GM18498 (cell line): ENCODE measurements around the gene ZSCAN5C.
"Not testable (repeated sequence)": the region's sequence is repeated elsewhere in the genome, so short reads cannot be mapped to it uniquely, and the experiment has no call there.

ENCODE experiments used
- ATAC-seq: cut with Tn5 transposase; IDR thresholded peaks from one replicate; pipeline ENCODE4 v1.9.1; 2021; ENCODE audit warnings: mild to moderate bottlenecking, moderate library complexity; ENCODE audit not compliant: unreplicated experiment

ZSCAN5C gene, protein sequence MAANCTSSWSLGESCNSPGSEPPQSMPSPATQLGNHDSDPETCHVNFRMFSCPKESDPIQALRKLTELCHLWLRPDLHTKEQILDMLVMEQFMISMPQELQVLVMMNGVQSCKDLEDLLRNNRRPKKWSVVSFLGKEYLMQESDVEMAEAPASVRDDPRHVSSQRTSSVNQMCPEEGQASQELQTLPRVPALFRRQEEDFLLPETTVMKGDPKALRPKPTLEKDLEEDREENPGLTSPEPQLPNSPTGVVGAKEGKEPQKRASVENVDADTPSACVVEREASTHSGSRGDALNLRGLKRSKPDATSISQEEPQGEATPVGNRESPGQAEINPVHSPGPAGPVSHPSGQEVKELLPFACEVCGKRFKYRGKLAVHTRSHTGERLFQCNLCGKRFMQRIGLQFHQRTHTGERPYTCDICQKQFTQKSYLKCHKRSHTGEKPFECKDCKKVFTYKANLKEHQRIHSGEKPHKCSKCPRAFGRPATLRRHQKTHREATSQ

DNA sequence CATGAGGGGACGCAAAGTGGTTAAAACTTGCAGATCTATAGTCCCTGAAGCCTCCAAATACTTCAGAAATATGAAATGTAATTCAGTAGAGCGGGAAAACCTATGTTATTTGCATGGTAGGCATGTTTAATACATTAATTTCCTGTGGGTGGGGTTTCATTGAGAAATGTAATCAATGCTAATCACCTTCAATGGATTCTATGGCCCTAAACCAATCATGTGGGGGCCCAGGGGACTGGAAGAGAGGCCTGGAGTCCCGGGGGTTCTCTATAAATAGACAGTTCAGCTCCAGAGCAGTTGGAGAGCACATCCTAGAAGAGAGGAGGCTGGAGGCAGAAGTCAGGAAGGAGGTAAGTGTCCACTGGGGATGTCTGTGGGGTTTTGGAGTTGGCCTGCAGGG, at the start of gene ZSCAN5C:
Gene ZSCAN5C, plus strand, starts transcription at position 301 of the 400 bp plus-strand sequence. CDS start 3,641 bp downstream, outside the sequence.
- ATAC-seq = no peak

DNA sequence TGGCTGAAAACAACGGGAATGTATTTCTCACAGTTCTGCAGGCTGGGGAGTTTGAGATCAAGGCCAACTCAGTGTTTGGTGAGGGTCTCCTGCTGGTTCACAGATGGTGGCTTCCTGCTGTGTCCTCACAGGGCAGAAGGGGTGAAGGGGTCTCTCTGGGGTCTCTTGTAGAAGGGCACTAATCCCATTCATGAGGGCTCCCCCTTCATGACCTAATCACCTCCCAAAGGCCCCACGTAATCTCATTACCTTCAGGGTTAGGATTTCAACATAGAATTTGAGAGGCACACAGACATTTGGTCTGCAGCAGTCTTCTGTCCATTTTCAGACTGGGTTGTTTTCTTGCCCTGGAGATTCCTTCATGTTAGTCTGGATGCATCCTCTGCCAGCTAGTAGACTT, 49.4 kb upstream of the ZSCAN5C start:
- no peak for ATAC-seq

DNA sequence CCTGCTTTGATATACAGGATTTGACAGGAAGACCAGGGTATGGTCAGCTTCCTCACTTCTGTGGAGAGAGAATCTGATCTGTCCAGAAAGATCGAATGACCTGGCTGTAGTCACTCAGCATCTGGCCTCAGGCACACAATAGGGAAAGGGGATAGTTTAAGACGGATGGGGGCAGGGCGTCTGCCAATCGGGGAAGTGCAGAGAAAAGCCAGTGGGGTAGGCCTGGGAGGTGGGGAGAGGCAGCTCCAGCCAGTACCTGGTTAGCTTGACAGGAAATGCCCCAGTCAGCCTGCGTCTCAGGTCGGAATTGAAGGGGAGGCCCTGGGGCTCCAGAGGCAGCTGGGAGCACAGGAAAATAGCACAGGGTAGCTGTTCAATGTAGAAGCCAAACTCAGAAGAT, 48.6 kb upstream of the ZSCAN5C start:
- ATAC-seq = no peak

DNA sequence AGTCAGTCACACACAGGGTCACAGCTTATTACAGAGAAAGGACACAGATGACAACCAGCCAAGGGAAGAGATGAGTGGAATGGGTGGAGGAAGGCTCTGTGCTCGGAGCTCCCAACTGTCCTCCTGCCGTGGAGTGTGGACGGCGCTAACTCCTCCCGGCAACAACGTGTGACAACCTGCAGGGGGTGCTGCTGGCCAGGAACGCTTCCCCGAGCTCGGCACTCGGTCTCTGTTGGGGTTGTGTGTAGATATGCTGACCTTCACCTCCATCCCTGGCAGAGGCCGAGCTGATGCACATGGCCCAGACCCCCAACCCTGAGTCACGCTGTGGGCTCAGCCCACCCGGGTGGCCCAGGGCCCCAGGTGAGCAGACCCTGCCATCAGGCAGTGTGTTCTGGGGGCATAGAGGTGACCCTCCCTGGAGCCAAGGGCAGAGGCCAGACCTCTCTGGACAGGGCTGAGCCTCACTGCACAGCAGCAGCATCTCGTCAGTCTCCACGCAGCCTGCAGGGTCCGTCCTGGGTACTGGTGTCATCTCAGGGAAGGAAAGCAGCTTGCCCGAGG, 46.9 kb upstream of the ZSCAN5C start:
- ATAC-seq = no peak

DNA sequence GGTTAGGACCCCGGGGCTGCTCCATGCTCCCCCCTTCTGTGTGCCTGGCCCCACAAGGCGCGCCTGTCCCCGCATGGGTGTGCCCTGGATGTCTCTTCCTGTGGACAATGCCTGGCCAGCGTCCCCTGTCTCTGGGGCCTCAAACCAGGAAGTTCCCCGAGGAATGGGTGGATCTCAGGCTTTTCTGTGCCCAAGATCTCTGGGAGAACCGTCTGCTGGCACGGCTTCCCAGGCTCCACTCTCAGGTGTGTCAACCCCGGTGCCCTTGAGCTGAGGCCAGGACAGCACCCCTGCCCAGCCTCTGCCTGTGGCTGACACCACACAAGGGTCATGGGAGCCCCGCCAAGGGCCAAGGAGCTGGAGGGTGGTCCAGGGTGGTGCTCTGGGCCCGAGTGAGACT, 45.3 kb upstream of the ZSCAN5C start:
- ATAC-seq = no peak

DNA sequence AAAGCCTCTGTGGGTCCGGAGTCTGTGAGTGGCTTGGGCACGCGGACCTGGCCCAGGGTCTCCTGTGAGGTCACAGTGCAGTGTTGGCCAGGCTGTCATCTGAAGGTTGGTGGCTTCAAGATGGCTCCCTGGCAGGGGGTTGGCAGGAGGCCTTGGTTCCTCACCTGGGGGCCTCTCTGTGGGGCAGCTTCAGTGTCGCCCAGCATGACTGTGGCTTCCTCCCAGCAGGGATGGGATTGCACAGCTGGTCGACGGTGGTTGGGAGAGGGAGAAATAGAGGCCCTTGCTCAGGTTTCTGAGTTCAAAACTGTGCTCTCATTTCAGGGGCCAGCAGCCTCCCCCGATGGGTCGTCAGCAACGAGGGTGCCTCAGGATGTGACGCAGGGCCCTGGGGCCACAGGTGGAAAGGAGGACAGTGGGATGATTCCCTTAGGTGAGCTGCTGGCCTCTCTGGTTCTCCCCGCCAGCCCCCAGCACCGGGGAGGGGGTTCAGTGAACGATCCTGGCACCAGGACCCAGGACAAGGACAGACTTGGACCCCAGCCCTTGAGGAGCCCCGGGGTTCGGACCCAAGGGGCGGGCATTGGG, 43.8 kb upstream of the ZSCAN5C start:
- no peak for ATAC-seq

DNA sequence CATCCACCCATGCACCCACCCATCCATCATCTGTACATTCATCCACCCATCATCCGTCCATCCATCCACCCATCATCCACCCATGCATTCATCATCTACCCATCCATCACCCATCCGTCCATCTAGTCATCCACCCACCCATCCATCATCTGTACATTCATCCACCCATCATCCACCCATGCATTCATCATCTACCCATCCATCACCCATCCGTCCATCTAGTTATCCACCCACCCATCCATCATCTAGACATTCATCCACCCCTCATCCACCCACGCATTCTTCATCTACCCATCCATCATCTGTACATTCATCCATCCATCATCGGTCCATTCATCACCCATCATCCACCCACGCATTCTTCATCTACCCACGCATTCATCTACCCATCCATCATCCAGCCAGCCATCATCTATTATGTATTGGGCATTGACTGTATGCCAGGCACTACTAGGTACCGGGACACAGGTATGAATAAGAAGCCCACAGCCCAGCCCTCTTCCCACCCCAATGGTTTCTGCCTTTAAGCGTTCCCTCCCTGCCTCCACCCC, 43.0 kb upstream of the ZSCAN5C start:
- ATAC-seq = no peak

DNA sequence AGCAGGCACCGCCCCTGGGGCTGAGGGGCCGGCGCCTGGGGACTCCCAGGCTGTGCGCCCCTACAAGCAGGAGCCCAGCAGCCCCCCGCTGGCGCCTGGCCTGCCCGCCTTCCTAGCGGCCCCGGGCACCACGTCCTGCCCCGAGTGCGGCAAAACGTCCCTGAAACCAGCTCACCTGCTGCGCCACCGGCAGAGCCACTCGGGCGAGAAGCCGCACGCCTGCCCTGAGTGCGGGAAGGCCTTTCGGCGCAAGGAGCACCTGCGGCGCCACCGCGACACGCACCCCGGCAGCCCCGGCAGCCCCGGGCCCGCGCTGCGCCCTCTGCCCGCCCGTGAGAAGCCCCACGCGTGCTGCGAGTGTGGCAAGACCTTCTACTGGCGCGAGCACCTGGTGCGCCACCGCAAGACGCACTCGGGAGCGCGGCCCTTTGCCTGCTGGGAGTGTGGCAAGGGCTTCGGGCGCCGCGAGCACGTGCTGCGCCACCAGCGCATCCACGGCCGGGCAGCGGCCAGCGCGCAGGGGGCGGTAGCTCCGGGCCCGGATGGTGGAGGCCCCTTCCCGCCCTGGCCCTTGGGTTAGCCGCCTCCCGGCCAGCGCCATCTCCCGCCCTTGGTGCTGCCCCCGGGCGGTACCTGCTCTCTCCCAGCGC, 42.3 kb upstream of the ZSCAN5C start:
- ATAC-seq = no peak

DNA sequence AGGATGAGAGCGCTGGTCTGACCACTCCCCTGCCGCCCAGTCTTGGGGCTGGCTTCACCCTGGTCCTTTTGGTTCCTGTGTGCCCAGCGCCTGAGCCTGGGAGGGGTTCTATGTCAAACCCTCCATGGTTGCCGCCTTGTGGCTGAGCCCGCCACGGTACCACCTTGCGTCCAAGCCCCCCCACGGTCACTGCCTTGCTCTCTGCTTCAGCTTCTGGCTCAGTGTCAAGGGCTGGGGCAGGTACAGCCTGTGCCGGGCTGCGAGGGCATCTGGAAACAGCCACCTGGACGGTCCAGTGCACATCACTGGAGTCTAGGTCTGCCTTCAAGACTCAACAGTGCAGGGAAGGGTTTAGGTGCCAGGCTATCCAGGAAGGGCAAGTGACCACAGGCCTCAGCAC, 40.5 kb upstream of the ZSCAN5C start:
- ATAC-seq = no peak

DNA sequence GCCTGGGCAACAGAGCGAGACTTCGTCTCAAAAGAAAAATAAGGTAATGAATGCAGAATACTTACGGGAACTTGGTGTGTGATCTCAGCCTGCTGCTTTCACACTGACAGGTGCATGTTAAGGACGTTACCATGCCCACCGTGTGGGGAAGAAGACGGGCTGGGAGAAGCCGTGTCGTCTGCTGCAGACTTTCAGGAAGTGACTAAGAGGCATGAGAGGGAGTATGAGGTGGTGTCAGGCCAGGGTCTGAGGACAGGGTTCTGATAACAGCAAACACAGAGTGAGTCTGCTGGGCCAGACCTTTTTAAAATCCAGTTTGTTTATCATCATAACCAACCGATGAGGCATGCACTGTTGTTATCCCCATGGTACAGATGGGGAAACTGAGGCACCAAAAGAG, 39.8 kb upstream of the ZSCAN5C start:
- no peak for ATAC-seq

DNA sequence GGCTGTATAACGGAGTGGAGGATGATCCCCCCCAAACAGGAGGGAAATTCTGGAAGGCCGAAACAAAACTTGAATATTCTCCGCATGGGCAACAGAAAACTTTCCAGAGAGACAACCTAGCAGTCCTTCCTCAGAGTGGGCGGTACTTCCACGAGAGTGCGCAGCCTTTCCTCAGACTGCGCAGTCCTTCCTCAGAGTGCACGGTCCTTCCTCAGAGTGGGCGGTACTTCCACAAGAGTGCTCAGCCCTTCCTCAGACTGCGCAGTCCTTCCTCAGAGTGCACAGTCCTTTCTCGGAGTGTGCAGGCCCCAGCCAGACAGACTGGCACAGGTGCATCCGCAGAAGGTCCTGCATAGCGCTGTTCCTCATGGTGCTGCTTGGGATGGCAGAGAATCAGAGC, 39.0 kb upstream of the ZSCAN5C start:
- ATAC-seq = no peak

DNA sequence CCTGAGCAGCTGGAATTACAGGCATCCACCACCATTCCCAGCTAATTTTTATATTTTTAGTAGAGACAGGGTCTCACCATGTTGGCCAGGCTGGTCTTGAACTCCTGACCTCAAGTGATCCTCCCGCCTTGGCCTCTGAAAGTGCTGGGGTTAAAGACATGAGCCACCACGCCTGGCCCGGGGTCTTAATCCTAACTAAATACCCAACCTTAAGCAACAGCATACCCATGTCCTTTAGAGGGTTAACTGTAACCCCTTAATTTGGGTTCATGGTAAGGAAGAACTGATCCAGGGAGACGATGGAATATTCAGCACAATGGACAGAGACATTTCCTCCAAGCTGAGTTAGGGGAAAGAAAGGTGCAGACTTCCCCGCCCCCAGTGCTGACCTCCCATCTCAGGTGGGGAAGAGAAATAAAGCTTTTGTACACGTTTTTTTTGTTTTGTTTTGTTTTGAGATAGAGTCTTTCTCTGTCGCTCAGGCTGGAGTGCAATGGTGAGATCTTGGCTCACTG, 35.0 kb upstream of the ZSCAN5C start:
- ATAC-seq = no peak

DNA sequence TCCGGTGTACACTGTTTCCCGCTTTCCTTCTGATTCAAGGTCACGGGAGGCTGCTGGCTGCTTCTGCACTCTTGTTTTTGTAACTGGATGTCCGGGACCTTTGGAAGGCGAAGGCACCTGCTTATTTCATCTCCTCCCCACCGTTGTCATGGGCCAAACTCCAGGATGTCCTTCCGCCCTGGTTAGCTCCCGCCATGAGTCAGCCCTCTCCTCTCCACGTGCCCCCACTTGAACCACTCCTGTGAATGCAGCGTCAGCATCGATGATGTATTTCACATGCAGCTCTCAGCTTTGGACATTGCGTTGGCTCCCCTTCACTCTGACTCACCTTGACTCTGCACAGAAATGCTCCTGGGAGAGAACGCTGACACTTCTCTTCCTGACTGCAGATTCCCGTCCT, 31.8 kb upstream of the ZSCAN5C start:
- no peak for ATAC-seq

DNA sequence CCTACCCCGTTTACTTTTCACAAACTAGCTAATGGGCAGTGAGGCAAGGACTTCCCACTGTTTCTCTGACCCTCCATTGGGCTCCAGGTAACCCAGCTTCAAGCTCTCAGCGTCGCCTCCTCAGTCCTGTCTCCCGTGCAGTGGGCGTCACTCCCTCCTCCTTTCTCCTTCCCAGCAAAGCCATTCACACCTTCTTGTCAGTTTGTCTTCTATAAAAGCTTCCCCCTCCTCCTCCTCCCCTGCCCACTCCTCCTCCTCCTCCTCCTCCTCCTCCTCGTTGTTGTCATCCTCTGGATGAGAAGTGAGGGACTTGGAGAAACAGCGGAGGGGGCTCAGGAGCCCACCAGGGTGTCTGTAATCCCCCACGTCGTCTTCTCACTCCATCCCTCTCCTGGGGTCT, 28.0 kb upstream of the ZSCAN5C start:
- ATAC-seq = no peak

DNA sequence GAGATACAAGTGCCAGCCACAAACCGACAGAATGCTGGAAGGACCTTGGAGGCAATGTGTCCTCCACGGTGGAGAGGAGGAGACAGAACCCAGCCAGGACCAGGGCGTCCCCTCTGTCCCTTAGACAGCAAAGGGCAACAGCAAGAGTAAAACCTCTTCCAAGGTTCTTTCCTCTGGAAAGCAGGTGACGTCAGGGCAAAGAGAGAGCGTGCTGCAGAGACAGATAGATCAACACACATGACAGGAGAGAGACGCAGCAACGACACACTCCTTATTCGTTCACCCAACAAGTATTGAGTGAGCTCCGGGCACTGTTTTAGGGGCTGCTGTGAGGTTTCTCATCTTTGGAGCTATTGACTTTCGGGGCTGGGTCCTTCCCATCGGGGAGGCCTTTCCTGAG, 27.5 kb upstream of the ZSCAN5C start:
- no peak for ATAC-seq

DNA sequence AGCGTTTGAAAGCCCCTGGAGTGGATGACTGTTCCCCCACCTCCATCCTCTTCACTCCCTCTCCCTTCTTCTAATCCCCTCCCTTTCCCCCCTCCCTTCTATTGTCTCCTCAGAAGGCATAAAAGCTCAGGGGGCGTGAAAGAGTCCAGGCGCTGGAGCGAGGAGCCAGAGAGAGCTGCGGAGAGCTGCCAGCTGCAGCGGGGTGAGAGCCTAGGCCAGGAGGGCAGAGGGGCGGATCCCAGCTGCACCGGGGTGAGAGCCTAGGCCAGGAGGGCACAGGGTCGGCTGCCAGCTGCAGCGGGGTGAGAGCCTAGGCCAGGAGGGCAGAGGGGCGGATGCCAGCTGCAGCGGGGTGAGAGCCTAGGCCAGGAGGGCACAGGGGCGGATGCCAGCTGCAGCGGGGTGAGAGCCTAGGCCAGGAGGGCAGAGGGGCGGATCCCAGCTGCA, 26.2 kb upstream of the ZSCAN5C start, which contains the start of gene GALP:
Gene GALP, plus strand, starts transcription at position 148 of the 447 bp plus-strand sequence. CDS start 1,101 bp downstream, outside the sequence.
- ATAC-seq = not testable (repeated sequence)

DNA sequence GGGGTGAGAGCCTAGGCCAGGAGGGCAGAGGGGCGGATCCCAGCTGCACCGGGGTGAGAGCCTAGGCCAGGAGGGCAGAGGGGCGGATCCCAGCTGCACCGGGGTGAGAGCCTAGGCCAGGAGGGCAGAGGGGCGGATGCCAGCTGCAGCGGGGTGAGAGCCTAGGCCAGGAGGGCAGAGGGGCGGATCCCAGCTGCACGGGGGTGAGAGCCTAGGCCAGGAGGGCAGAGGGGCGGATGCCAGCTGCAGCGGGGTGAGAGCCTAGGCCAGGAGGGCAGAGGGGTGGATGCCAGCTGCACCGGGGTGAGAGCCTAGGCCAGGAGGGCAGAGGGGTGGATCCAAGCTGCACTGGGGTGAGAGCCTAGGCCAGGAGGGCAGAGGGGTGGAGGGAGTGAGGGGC, 25.8 kb upstream of the ZSCAN5C start:
- not testable (repeated sequence) for ATAC-seq

DNA sequence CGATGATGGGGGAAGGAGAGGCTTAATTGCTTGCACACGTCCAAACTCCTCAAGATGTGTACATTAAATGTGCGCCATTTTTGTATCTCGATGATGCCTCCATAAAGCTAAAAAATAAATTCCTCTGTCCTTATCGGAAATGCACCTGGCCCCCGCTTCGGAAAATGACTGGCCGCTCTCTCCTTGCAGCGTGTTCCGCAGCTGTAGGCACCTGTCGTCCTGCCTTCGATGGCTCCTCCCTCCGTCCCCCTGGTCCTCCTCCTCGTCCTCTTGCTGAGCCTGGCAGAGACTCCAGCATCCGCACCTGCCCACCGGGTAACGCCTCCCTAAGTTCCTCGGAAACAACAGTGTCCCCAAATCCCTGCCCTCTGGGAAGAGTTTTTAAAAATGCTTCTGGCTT, 25.2 kb upstream of the ZSCAN5C start:
- ATAC-seq = no peak

DNA sequence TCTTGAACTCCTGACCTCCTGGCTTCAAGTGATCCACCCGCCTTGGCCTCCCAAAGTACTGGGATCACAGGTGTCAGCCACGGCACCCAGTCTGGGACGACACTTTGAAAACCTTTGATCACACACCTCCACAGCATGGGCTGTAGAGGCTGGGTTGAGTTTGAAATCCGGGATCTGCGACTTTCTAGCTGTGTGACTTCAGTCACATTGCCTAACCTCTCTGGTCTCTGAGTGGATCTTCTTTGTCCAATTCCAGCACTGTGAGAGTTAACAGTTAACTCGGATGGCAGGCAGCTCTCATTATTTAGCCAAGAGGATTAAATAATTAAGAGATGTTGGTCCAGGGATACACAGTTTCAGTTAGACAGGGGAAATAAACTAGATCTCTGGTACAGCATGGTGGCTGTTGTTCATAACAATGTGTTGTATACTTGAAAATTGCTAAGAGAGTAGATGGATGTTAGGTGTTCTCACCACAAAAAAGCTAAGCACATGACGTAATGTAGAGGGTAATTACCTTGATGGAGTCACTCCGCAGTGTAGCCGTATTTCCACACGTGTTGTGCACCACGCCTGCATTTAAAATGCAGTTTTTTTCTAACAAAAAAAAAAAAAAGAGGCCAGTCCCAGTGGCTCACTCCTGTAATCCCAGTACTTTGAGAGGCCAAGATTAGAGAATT, 24.4 kb upstream of the ZSCAN5C start:
- ATAC-seq = no peak

DNA sequence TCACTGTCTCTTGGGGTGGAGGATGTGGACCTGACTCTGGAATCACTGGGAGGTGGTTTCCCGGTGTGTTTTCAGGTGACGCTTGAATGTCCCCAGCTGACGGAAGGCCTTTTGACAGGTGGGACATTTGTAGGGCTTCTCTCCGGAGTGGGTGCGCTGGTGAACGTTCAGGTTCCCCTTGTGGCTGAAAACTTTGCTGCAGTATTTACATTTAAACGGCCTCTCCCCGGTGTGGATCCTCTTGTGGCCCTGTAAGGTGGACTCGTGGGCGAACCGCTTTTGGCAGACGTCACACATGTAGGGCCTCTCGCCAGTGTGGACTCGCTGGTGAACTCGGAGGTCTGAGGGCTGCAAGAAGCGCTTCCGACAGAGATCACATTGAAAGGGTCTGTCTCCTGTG, 12.3 kb upstream of the ZSCAN5C start:
- ATAC-seq = no peak
